ENCODE results near the gene PGM5. TPM values are rescaled to one million over a fixed set of nuclear protein-coding genes. Genes with fewer than 3 reads are reported as not detected.
A peak's percentile ranks its signal among the peaks of the same experiment; 100 is the strongest.

Gene PGM5
- total RNA-seq, 1 experiment from 2014 or later = not detected

DNA sequence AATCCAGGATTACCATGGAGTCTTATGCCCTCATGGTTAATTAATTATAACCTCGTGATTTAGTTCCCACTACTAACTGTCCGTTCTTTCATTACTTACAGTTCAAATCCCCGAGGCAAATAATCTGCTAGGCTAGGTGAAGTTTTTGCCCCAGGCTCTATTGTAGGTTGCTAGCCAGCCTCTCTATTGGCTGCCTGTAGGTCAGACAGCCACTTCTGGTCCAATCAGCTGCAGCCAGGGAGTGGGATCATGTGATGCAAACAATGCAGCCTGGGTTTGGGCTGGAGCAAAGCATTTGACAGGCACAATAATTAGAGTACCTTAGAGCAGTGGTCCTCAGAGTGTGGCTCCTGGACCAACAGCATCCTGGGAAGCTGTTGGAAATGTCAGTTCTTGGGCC, 166.5 kb downstream of the PGM5 start:
- POLR2A ChIA-PET (ENCODE audit: unreplicated experiment) = no interaction called here
- CTCF ChIA-PET = no interaction called here

GRCh38 chr9:68523367-68523936, 167.0 kb downstream of the PGM5 start:
- Histone ChIP-seq H3K4me3 (no peak overlapping the region), H3K79me2 (ENCODE audit: low read depth) (no peaks in the 10 kb centered on the region), H3K9me3 (ENCODE audit: insufficient read depth, low read depth) (no peaks in the 10 kb centered on the region), H3K36me3 (ENCODE audit: low read depth) (no peaks in the 10 kb centered on the region), H3K27ac (no peak overlapping the region), H4K20me1 (ENCODE audit: insufficient read depth) (no peaks in the 10 kb centered on the region), H3K4me1 (replicated peaks; ENCODE audit: insufficient read depth) (no peaks in the 10 kb centered on the region), H2AFZ (no peak overlapping the region), H3K9me2 (ENCODE audit: insufficient read depth) (no peaks in the 10 kb centered on the region), H3F3A (ENCODE audit: insufficient read depth, low read depth) (no peaks in the 10 kb centered on the region), H3K4me2 (no peak overlapping the region), H3K27me3 (ENCODE audit: insufficient read depth, low read depth) (peaks cover 16% of the 10 kb centered on the region; the same call in 1 of the 2 replicates)
- CTCF ChIA-PET = no interaction called here
- POLR2A ChIA-PET (ENCODE audit: unreplicated experiment) = no interaction called here
- DNase-seq = no peak
- no peak for TF ChIP-seq EZH2 (IDR thresholded peaks at IDR 0.05; ENCODE audit: low read depth)
- TF ChIP-seq, protein P1, sequence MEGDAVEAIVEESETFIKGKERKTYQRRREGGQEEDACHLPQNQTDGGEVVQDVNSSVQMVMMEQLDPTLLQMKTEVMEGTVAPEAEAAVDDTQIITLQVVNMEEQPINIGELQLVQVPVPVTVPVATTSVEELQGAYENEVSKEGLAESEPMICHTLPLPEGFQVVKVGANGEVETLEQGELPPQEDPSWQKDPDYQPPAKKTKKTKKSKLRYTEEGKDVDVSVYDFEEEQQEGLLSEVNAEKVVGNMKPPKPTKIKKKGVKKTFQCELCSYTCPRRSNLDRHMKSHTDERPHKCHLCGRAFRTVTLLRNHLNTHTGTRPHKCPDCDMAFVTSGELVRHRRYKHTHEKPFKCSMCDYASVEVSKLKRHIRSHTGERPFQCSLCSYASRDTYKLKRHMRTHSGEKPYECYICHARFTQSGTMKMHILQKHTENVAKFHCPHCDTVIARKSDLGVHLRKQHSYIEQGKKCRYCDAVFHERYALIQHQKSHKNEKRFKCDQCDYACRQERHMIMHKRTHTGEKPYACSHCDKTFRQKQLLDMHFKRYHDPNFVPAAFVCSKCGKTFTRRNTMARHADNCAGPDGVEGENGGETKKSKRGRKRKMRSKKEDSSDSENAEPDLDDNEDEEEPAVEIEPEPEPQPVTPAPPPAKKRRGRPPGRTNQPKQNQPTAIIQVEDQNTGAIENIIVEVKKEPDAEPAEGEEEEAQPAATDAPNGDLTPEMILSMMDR (conservative IDR thresholded peaks at IDR 0.05) = no peak
- intact Hi-C loops (cut with micrococcal nuclease; ENCODE audit: unreplicated experiment) = no loop called here
- no TSS peak for BruUV-seq (replicated peaks)

More for the DNA sequence above, 166.5 kb downstream of the PGM5 start:
- Histone ChIP-seq H3K4me3 (no peak overlapping the region), H3K4me1 (replicated peaks; ENCODE audit: insufficient read depth) (no peaks in the 10 kb centered on the region), H3K36me3 (ENCODE audit: low read depth) (no peaks in the 10 kb centered on the region), H3K9me2 (ENCODE audit: insufficient read depth) (no peaks in the 10 kb centered on the region), H3K27me3 (ENCODE audit: insufficient read depth, low read depth) (peaks cover 16% of the 10 kb centered on the region; the same call in 1 of the 2 replicates), H3K9me3 (ENCODE audit: insufficient read depth, low read depth) (no peaks in the 10 kb centered on the region), H3K79me2 (ENCODE audit: low read depth) (no peaks in the 10 kb centered on the region), H3F3A (ENCODE audit: insufficient read depth, low read depth) (no peaks in the 10 kb centered on the region), H2AFZ (no peak overlapping the region), H4K20me1 (ENCODE audit: insufficient read depth) (no peaks in the 10 kb centered on the region), H3K27ac (no peak overlapping the region), H3K4me2 (no peak overlapping the region)
- no peak for DNase-seq
- TF ChIP-seq, protein P1 (conservative IDR thresholded peaks at IDR 0.05) = no peak
- TF ChIP-seq EZH2 (IDR thresholded peaks at IDR 0.05; ENCODE audit: low read depth) = no peak
- intact Hi-C loops (cut with micrococcal nuclease; ENCODE audit: unreplicated experiment) = no loop called here
- no TSS peak for BruUV-seq (replicated peaks)

GRCh38 chr9:68530618-68531017, 174.2 kb downstream of the PGM5 start:
- H3K36me3 ChIP-seq (ENCODE audit: low read depth) = no peaks in the 10 kb centered on the region
- intact Hi-C loops (cut with micrococcal nuclease; ENCODE audit: unreplicated experiment) = no loop called here
- no peaks in the 10 kb centered on the region for H3K9me3 ChIP-seq (ENCODE audit: insufficient read depth, low read depth)
- ChIA-PET POLR2A (ENCODE audit: unreplicated experiment) (no interaction called here), CTCF (no interaction called here)
- H3F3A ChIP-seq (ENCODE audit: insufficient read depth, low read depth) = no peaks in the 10 kb centered on the region
- H3K4me3 ChIP-seq = no peak overlapping the region
- peak in 1 of 2 experiments; percentile 50 for DNase-seq
- no peaks in the 10 kb centered on the region for H3K79me2 ChIP-seq (ENCODE audit: low read depth)
- H3K27ac ChIP-seq = no peak overlapping the region
- H3K9me2 ChIP-seq (ENCODE audit: insufficient read depth) = no peaks in the 10 kb centered on the region
- peaks cover 5% of the 10 kb centered on the region; the same call in 1 of the 2 replicates for H3K27me3 ChIP-seq (ENCODE audit: insufficient read depth, low read depth)
- TF ChIP-seq, protein P1 (conservative IDR thresholded peaks at IDR 0.05) = no peak
- TF ChIP-seq EZH2 (IDR thresholded peaks at IDR 0.05; ENCODE audit: low read depth) = no peak
- no TSS peak for BruUV-seq (replicated peaks)
- H3K4me2 ChIP-seq = no peak overlapping the region
- H4K20me1 ChIP-seq (ENCODE audit: insufficient read depth) = no peaks in the 10 kb centered on the region
- H2AFZ ChIP-seq = peak overlapping the region; percentile 55; the same call in 1 of the 2 replicates
- no peaks in the 10 kb centered on the region for H3K4me1 ChIP-seq (replicated peaks; ENCODE audit: insufficient read depth)
